B cell (primary cell): ENCODE results near the gene CREB3. TPM values are rescaled to one million over a fixed set of nuclear protein-coding genes. Genes with fewer than 3 reads are reported as not detected.

ENCODE experiments used
- ATAC-seq: fragments of 200-7000 bp; cut with Tn5 transposase; one replicate; pipeline ENCODE4 v1.10.0; 2021; ENCODE audit warnings: low read depth, mild to moderate bottlenecking, moderate number of reproducible peaks, moderate library complexity
- CTCF ChIA-PET: fragments of 350-600 bp; sonication (Branson Sonifier 250); formaldehyde crosslinking; loops from one replicate; lab custom pipeline; 2021; ENCODE audit warnings: antibody characterized with exemption, inconsistent platforms; lab: Charles Lee
- POLR2A ChIA-PET: fragments of 350-600 bp; sonication (Branson Sonifier 250); formaldehyde crosslinking; loops from one replicate; lab custom pipeline; 2021; ENCODE audit warnings: antibody characterized with exemption; lab: Charles Lee
- DNase-seq: peaks from one replicate; pipeline ENCODE4 v3.0.0; 2013
- H2AFZ ChIP-seq: 2 replicates; pipeline ENCODE4 v1.6.1; 2012; ENCODE audit warnings: mild to moderate bottlenecking, low read depth, low read length; ENCODE audit not compliant: insufficient read depth, poor library complexity, severe bottlenecking
- H3K27ac ChIP-seq, 2 donors: 1 replicate in 1 of 2; 2 replicates in 1 of 2; pipeline ENCODE4 v1.5.1; 2012 to 2013; ENCODE audit warnings: low read length in 2 of 2, mild to moderate bottlenecking in 2 of 2, moderate library complexity in 1 of 2
- H3K27me3 ChIP-seq, 4 experiments: fragments of 200-600 bp in 1 of 4; sonication (generic) in 1 of 4; replicated peaks in 1 of 4; 1 replicate in 2 of 4; 2 replicates in 2 of 4; pipeline versions ENCODE4 v1.6.1 to v1.7.0; 2013 to 2016; ENCODE audit warnings: low read length in 3 of 4, mild to moderate bottlenecking in 2 of 4, mixed read lengths in 1 of 4, moderate library complexity in 1 of 4; ENCODE audit not compliant: insufficient read depth in 4 of 4, control insufficient read depth in 3 of 4; ENCODE audit errors: control extremely low read depth in 1 of 4
- H3K36me3 ChIP-seq, 2 experiments: replicated peaks in 1 of 2; 1 replicate in 1 of 2; 2 replicates in 1 of 2; pipeline versions ENCODE4 v1.6.1 to v1.7.1; 2013; ENCODE audit warnings: low read length in 1 of 2; ENCODE audit not compliant: insufficient read depth in 2 of 2, control insufficient read depth in 1 of 2; ENCODE audit errors: control extremely low read depth in 1 of 2, extremely low read depth in 1 of 2
- H3K4me1 ChIP-seq, 2 donors: fragments of 200-600 bp in 1 of 2; sonication (generic) in 1 of 2; 1 replicate in 1 of 2; 2 replicates in 1 of 2; pipeline versions ENCODE4 v1.5.1 to v1.6.1; 2013 to 2017; ENCODE audit warnings: low read length in 2 of 2; ENCODE audit not compliant: control insufficient read depth in 2 of 2, insufficient read depth in 2 of 2
- H3K4me2 ChIP-seq: replicated peaks from 2 replicates; pipeline ENCODE3; 2012; ENCODE audit warnings: mild to moderate bottlenecking, low read depth, low read length; ENCODE audit not compliant: poor library complexity, severe bottlenecking
- H3K4me3 ChIP-seq, 5 experiments: fragments of 200-600 bp in 1 of 5; sonication (generic) in 1 of 5; 1 replicate in 3 of 5; 2 replicates in 2 of 5; pipeline versions ENCODE4 v1.5.1 to v1.7.0; 2011 to 2016; ENCODE audit warnings: low read length in 4 of 5, mild to moderate bottlenecking in 4 of 5, low read depth in 2 of 5, control low read depth in 1 of 5, moderate library complexity in 1 of 5; ENCODE audit not compliant: insufficient read depth in 1 of 5; ENCODE audit errors: control extremely low read depth in 1 of 5, extremely low read depth in 1 of 5
- H3K79me2 ChIP-seq: fragments of 200-600 bp; sonication (generic); one replicate; pipeline ENCODE4 v1.6.0; 2016; ENCODE audit warnings: low read length; ENCODE audit not compliant: control insufficient read depth, insufficient read depth
- H3K9ac ChIP-seq: fragments of 200-600 bp; sonication (generic); 2 replicates; pipeline ENCODE4 v1.6.1; 2017; ENCODE audit warnings: mild to moderate bottlenecking, low read length, moderate library complexity
- H3K9me3 ChIP-seq, 3 donors: one replicate each; pipeline versions ENCODE4 v1.6.1 to v1.7.1; 2013; ENCODE audit warnings: low read length in 2 of 3; ENCODE audit not compliant: control insufficient read depth in 2 of 3, insufficient read depth in 1 of 3; ENCODE audit errors: control extremely low read depth in 1 of 3
- H4K20me1 ChIP-seq: 2 replicates; pipeline ENCODE4 v1.6.0; 2012; ENCODE audit warnings: mild to moderate bottlenecking, low read length; ENCODE audit not compliant: insufficient read depth, control insufficient read depth, poor library complexity, severe bottlenecking
- H3K27ac Mint-ChIP-seq: one replicate; pipeline ENCODE4 v1.8.0; 2021; ENCODE audit warnings: mixed read lengths
- H3K27me3 Mint-ChIP-seq: one replicate; pipeline ENCODE4 v1.8.0; 2021; ENCODE audit warnings: mixed read lengths
- H3K4me1 Mint-ChIP-seq: one replicate; pipeline ENCODE4 v1.8.0; 2021; ENCODE audit warnings: mixed read lengths
- H3K4me3 Mint-ChIP-seq: one replicate; pipeline ENCODE4 v1.8.0; 2021; ENCODE audit warnings: mixed read lengths
- H3K9me3 Mint-ChIP-seq: one replicate; pipeline ENCODE4 v1.8.0; 2022; ENCODE audit warnings: mixed read lengths; ENCODE audit not compliant: insufficient read depth
- CTCF ChIP-seq: fragments of 200-600 bp; IDR thresholded peaks from one replicate; pipeline ENCODE4 v1.8.0; 2022; ENCODE audit warnings: antibody characterized with exemption, mild to moderate bottlenecking
- EZH2 ChIP-seq: IDR thresholded peaks from 2 replicates; pipeline ENCODE4 v1.6.1; 2012; ENCODE audit warnings: borderline replicate concordance, low read depth, mild to moderate bottlenecking, moderate library complexity, low read length; ENCODE audit not compliant: insufficient read depth, poor library complexity, severe bottlenecking
- WGBS: methylation state at CpG from one replicate; pipeline ENCODE4 v1.1.5; 2013; ENCODE audit warnings: missing lambda C conversion rate; ENCODE audit not compliant: insufficient coverage; 5-methylcytosine and 5-hydroxymethylcytosine counted together
- intact Hi-C: fragments of 100-400 bp; cut with micrococcal nuclease; formaldehyde crosslinking; loops from one replicate; pipeline ENCODE4 v1.10.0; 2022
- polyA plus RNA-seq: library from polyadenylated mRNA; depleted of rRNA; stranded (reverse); fragments of >200 nt; gene quantifications from 2 replicates; pipeline ENCODE4 v1.2.3, GENCODE V29; 2012
- total RNA-seq, 2 donors: library from RNA; stranded (reverse); fragments of 120-200 nt in 1 of 2; gene quantifications; 1 replicate in 1 of 2; 2 replicates in 1 of 2; pipeline versions ENCODE4 v1.2.3 to v1.2.4, GENCODE V29; 2013 to 2022

Gene CREB3
- total and polyA plus RNA-seq, 2 donors (not counting 1 experiment from before 2014, with no cell fraction given), result 12.3 to 20.7 TPM

DNA sequence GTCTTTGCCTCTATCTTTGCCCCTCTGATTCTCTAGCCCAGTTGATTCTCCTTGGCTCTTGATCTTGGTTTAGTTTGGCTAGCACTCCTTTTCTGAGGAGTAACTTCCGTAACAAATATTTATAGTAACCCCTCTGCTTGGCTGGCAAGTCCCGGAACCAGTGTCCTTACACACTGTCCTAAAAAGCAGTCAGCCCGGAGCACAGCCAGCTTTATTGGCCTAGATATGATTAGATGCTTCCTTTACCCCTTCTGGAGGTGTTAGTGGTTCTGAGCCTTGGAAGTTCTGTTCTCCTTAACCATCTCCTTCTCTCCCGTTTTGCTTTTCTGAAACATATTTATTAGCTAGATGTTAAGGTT lies 38.6 kb downstream of the CREB3 start:
- CTCF ChIA-PET, result interaction anchor here (0.6 to 3.8 kb wide), 6 partner anchors 16 to 107 kb away, joined by 3 to 22 read pairs (median 4); partner anchors contain the start of genes GBA2 and RGP1
- intact Hi-C loops, result no loop called here

GRCh38 chr9:35771534-35771933 lies 39.1 kb downstream of the CREB3 start:
- Mint-ChIP-seq H3K27me3 (no peaks in the 10 kb centered on the region), H3K9me3 (no peaks in the 10 kb centered on the region), H3K4me1 (peaks cover 15% of the 10 kb centered on the region), H3K27ac (no peak overlapping the region), H3K4me3 (no peak overlapping the region)
- no peak overlapping the region for H3K4me3 ChIP-seq
- no peaks in the 10 kb centered on the region for H3K27me3 ChIP-seq
- H3K9me3 ChIP-seq, result no peaks in the 10 kb centered on the region
- intact Hi-C loops, result no loop called here
- H4K20me1 ChIP-seq, result peaks cover 46% of the 10 kb centered on the region
- H3K9ac ChIP-seq, result no peak overlapping the region
- no peak overlapping the region for H3K4me2 ChIP-seq
- ChIA-PET CTCF (interaction anchor here (0.6 to 3.8 kb wide), 5 partner anchors 17 to 75 kb away, joined by 4 to 22 read pairs (median 5); partner anchors contain the start of genes GBA2 and RGP1), POLR2A (no interaction called here)
- H3K79me2 ChIP-seq, result peaks cover 57% of the 10 kb centered on the region
- TF ChIP-seq EZH2 (no peak), CTCF (no peak)
- H3K4me1 ChIP-seq, result peaks cover 6 to 15% of the 10 kb centered on the region in 2 donors
- peaks cover 2 to 17% of the 10 kb centered on the region in 2 experiments for H3K36me3 ChIP-seq
- no peak overlapping the region for H3K27ac ChIP-seq
- WGBS, result no CpG with 5 or more reads among the region's 1 CpG
- H2AFZ ChIP-seq, result no peak overlapping the region
- no peak for DNase-seq
- no peak for ATAC-seq

More for the DNA sequence above, 38.6 kb downstream of the CREB3 start:
- Mint-ChIP-seq H3K4me3 (no peak overlapping the region), H3K27me3 (no peaks in the 10 kb centered on the region), H3K27ac (no peak overlapping the region), H3K4me1 (peaks cover 17% of the 10 kb centered on the region), H3K9me3 (no peaks in the 10 kb centered on the region)
- Histone ChIP-seq H3K9ac (no peak overlapping the region), H3K4me3 (no peak overlapping the region), H3K79me2 (peaks cover 61% of the 10 kb centered on the region), H3K27ac (no peak overlapping the region), H2AFZ (no peak overlapping the region), H3K4me2 (no peak overlapping the region), H3K4me1 (peaks cover 4 to 11% of the 10 kb centered on the region in 2 donors), H4K20me1 (peaks cover 46% of the 10 kb centered on the region), H3K9me3 (no peaks in the 10 kb centered on the region), H3K36me3 (peaks cover 2 to 17% of the 10 kb centered on the region in 2 experiments), H3K27me3 (no peaks in the 10 kb centered on the region)
- no CpG with 5 or more reads among the region's 4 CpGs for WGBS
- no peak for DNase-seq
- POLR2A ChIA-PET, result no interaction called here
- no peak for ATAC-seq
- no peak for TF ChIP-seq EZH2
- no peak for TF ChIP-seq CTCF
